Motor neuron (in vitro differentiated cells): ENCODE data around the gene CYP8B1. TPM values are rescaled to one million over a fixed set of nuclear protein-coding genes. Genes with fewer than 3 reads are reported as not detected.

Experiments used
- ATAC-seq, 8 experiments: fragments of 200-7000 bp; cut with Tn5 transposase; replicated peaks in 6 of 8; 2 replicates each; pipeline ENCODE4 v1.8.0; 2021; ENCODE audit warnings: mild to moderate bottlenecking in 8 of 8, moderate library complexity in 8 of 8
- H3K27ac ChIP-seq, 2 donors: fragments of 250-450 bp; sonication (Bioruptor Pico); 2 replicates each; pipeline ENCODE4 v1.9.0; 2021; ENCODE audit warnings: antibody characterized with exemption in 2 of 2, mild to moderate bottlenecking in 2 of 2, moderate library complexity in 1 of 2
- H3K4me1 ChIP-seq, 2 donors: fragments of 250-450 bp; sonication (Bioruptor Pico); replicated peaks in 1 of 2; 2 replicates each; pipeline ENCODE4 v1.6.1; 2021; ENCODE audit warnings: antibody characterized with exemption in 2 of 2, mild to moderate bottlenecking in 2 of 2, moderate library complexity in 1 of 2
- H3K4me3 ChIP-seq, 5 donors: fragments of 250-450 bp; sonication (Bioruptor Pico); 2 replicates each; pipeline ENCODE4 v1.9.0; 2021; ENCODE audit warnings: antibody characterized with exemption in 5 of 5, mild to moderate bottlenecking in 5 of 5, moderate library complexity in 4 of 5
- WGBS, 10 experiments: fragments of 450-650 bp; shearing (Covaris generic); methylation state at CpG; one replicate each; pipeline ENCODE4 v1.0.0; 2022; 5-methylcytosine and 5-hydroxymethylcytosine counted together
- in situ Hi-C, 9 experiments: fragments of 400-800 bp; cut with MboI; loops; one replicate each; pipeline ENCODE4 v1.15.0; 2021; ENCODE audit warnings: low sequenced_read_pairs in 9 of 9, low pct_unique_long_range_greater_than_20kb in 2 of 9; ENCODE audit not compliant: unreplicated experiment in 9 of 9
- total RNA-seq, 8 experiments: library from RNA; unstranded; fragments of 300-600 nt; gene quantifications; 2 replicates each; pipeline versions ENCODE4 v1.2.3 to v1.2.4, GENCODE V29; 2022

The CYP8B1 gene
- total RNA-seq, 8 experiments from 2014 or later: 0.05 to 0.81 (median 0.14) TPM; not detected in 1

GRCh38 chr3:42877881-42878280 is 2.2 kb upstream of the CYP8B1 start:
- in situ Hi-C loops: no loop called here
- peaks cover 0 to 2% of the 10 kb centered on the region in 2 donors for H3K4me1 ChIP-seq
- WGBS, 10 experiments: 21 to 88% (median 73%) methylated on average over 1 to 2 of the region's 2 CpGs; no CpG with 5 or more reads in 2 of the 10 experiments
- no peak overlapping the region for H3K27ac ChIP-seq
- ATAC-seq: no peak
- no peak overlapping the region for H3K4me3 ChIP-seq

DNA sequence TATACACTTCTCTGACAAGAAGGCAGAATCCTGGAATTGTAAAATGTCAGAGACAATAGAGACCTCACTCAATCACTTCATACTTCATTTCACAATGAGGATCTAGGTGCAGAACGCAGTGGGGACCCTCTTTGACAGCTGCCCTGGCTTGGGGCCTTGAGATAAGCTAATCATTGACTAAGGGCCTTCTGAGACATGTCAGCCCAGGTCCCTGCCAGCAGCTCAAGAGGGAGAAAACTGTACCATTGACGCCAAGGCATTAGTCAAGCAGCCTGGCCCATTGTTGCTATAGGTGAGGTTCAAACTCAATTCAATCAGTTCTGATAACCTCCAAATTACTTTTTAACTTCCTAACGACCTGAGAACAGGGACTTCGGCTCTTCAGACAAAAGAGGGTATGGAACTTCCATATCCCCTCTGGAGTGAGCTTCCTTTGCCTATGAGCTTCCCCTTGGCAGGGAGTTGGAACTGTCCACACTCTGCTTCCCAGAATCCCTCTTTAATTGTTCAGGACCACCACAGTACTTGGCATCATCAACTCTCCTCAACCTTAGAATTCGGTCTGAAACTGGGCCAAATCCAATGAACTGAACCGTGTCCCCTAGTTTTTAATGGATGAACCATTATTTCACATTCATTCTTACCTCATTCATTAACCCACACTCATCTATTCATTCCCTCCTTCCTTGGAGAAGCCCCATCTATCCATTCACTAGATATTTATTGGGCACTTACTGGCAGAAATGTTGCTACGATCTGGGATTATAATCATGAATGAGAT is 1.5 kb upstream of the CYP8B1 start:
- peaks cover 0 to 2% of the 10 kb centered on the region in 2 donors for H3K4me1 ChIP-seq
- H3K27ac ChIP-seq: no peak overlapping the region
- in situ Hi-C loops: no loop called here
- WGBS, 10 experiments: 26 to 100% (median 53%) methylated on average over 1 to 7 of the region's 7 CpGs
- H3K4me3 ChIP-seq: no peak overlapping the region
- no peak for ATAC-seq

GRCh38 chr3:42876401-42876800 is 722 bp upstream of the CYP8B1 start:
- Histone ChIP-seq H3K27ac (no peak overlapping the region), H3K4me3 (no peak overlapping the region), H3K4me1 (peaks cover 0 to under 1% of the 10 kb centered on the region in 2 donors)
- ATAC-seq: no peak
- WGBS, 10 experiments: 71% methylated on average over 1 of the region's 1 CpG; no CpG with 5 or more reads in 9 of the 10 experiments
- in situ Hi-C loops: no loop called here

DNA sequence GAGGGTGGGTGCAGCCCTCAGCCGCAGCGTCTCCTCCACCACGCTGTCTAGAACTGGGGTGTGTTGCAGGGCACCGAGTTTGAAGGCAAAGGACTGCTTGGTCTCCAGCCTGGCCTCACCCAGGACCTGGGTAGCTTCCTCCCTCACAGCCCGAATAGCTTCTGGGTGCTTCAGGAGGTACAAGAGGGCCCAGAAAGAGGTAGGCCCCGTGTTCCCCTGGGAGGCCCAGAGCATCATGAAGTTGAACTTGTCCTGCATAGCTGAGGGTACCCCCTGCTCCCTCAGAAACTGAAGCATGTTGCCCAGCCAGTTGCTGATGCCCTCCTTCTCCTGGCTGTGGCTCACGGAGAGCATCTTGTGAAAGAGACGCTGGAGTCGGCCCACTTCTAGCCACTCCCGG is 930 bp downstream of the CYP8B1 start:
- no peak for ATAC-seq

GRCh38 chr3:42873221-42873982 is 2.3 kb downstream of the CYP8B1 start:
- in situ Hi-C loops: no loop called here
- WGBS, 10 experiments: 36 to 100% (median 83%) methylated on average over 3 to 8 of the region's 9 CpGs
- no peak overlapping the region for H3K4me3 ChIP-seq
- no peaks in the 10 kb centered on the region for H3K4me1 ChIP-seq
- ATAC-seq: no peak
- H3K27ac ChIP-seq: no peak overlapping the region

More for the DNA sequence above, 930 bp downstream of the CYP8B1 start:
- H3K27ac ChIP-seq: no peak overlapping the region
- 20 to 100% (median 83%) methylated on average over 1 to 3 of the region's 10 CpGs; no CpG with 5 or more reads in 4 of the 10 experiments for WGBS, 10 experiments
- H3K4me3 ChIP-seq: no peak overlapping the region
- H3K4me1 ChIP-seq: no peaks in the 10 kb centered on the region
- in situ Hi-C loops: no loop called here

DNA sequence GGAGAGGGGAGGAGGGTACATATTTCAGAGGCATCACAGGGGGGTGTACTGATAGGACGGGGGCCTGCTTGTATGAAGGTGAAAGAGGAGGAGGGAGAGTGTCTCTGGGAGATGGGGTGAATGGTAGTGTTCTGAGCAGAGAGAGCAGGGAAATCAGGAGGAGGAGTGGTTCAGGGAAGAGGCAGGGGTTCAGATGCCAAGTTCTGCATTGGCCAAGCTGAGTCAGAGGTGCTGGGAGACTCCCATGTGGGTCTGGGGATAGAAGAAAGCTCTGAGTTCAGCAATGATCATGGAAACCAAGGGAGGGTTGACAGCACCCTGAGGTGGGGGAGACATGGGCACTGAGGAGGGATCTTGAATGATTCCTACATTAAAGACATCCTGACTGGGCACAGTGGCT is 3.0 kb downstream of the CYP8B1 start:
- no peak for ATAC-seq
- H3K27ac ChIP-seq: no peak overlapping the region
- H3K4me3 ChIP-seq: no peak overlapping the region
- WGBS, 10 experiments: 22 to 67% (median 65%) methylated on average over 1 of the region's 1 CpG; no CpG with 5 or more reads in 6 of the 10 experiments
- H3K4me1 ChIP-seq: no peaks in the 10 kb centered on the region
- in situ Hi-C loops: no loop called here

DNA sequence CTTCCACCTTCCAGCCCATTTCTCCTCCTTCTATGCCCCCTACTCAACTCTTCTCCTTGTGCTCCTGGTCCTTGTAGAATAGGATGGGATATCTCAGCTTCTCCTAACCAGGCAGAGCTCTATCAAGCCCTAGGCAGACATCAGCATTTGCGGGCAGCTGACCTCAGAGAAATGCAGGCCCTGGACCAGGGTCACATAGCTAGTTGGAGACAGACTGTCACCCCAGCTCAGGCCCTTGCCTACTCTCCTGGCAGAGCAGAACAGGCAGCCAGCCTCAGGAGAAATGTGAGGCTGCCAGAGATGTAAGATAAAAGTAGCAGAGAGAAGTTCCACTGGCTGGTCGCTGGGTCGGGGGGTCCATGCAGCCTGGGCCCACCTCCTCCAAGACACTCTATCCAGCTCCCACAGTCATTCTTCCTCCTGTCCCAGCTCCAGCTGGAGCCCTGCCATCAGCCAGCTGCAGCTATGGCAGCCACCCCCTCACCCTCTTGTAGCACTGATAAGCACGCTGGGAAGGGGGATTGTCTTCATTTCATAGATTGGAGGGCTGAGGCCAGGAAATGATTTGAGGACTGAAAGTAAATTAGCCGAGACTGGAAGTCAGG is 4.0 kb downstream of the CYP8B1 start:
- 10 to 89% (median 67%) methylated on average over 1 to 2 of the region's 5 CpGs; no CpG with 5 or more reads in 4 of the 10 experiments for WGBS, 10 experiments
- peak in 1 of 8 experiments; percentile 49 for ATAC-seq
- Histone ChIP-seq H3K4me3 (no peak overlapping the region), H3K27ac (no peak overlapping the region), H3K4me1 (no peaks in the 10 kb centered on the region)
- in situ Hi-C loops: no loop called here

DNA sequence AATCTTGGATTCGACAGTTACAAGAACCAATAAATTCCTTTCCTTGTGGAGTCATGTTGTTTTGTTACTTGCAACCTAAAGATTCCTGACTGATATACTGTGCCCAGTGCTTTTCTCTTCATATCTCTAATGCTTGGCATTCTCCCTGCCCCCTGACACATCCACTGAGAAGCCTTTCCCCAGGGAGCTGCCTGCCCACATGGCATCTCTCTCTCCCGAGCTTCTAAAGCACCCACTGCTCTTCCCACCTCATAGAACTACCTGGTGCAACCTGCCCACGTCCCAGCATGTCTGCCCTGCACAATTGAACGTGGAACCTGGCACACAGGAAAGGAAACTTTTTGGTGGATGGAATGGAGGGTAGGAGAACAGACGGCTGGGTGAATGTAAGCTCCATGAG is 6.8 kb downstream of the CYP8B1 start:
- no peak for ATAC-seq
- Histone ChIP-seq H3K27ac (no peak overlapping the region), H3K4me3 (no peak overlapping the region), H3K4me1 (no peaks in the 10 kb centered on the region)
- in situ Hi-C loops: no loop called here
- 20 to 50% (median 36%) methylated on average over 1 to 4 of the region's 5 CpGs; no CpG with 5 or more reads in 2 of the 10 experiments for WGBS, 10 experiments

GRCh38 chr3:42867138-42867537 is 8.5 kb downstream of the CYP8B1 start:
- no peak overlapping the region for H3K27ac ChIP-seq
- WGBS, 10 experiments: 33 to 100% (median 83%) methylated on average over 1 to 7 of the region's 7 CpGs
- in situ Hi-C loops: no loop called here
- no peak overlapping the region for H3K4me3 ChIP-seq
- no peak for ATAC-seq
- no peaks in the 10 kb centered on the region for H3K4me1 ChIP-seq

DNA sequence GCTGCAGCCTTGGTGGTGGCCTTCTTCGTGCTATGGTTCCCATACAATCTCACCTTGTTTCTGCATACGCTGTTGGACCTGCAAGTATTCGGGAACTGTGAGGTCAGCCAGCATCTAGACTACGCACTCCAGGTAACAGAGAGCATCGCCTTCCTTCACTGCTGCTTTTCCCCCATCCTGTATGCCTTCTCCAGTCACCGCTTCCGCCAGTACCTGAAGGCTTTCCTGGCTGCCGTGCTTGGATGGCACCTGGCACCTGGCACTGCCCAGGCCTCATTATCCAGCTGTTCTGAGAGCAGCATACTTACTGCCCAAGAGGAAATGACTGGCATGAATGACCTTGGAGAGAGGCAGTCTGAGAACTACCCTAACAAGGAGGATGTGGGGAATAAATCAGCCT is 10.4 kb downstream of the CYP8B1 start:
- WGBS, 10 experiments: 60 to 95% (median 82%) methylated on average over 2 to 7 of the region's 8 CpGs; no CpG with 5 or more reads in 4 of the 10 experiments
- no peak overlapping the region for H3K4me3 ChIP-seq
- H3K4me1 ChIP-seq: no peaks in the 10 kb centered on the region
- in situ Hi-C loops: no loop called here
- no peak for ATAC-seq
- H3K27ac ChIP-seq: no peak overlapping the region

GRCh38 chr3:42864321-42864950 is 11.2 kb downstream of the CYP8B1 start:
- no peaks in the 10 kb centered on the region for H3K4me1 ChIP-seq
- in situ Hi-C loops: no loop called here
- no peak overlapping the region for H3K27ac ChIP-seq
- WGBS, 10 experiments: 20 to 100% (median 87%) methylated on average over 1 to 10 of the region's 15 CpGs; no CpG with 5 or more reads in 2 of the 10 experiments
- ATAC-seq: no peak
- no peak overlapping the region for H3K4me3 ChIP-seq

- Histone ChIP-seq H3K4me3 (no peak overlapping the region), H3K4me1 (no peaks in the 10 kb centered on the region), H3K27ac (no peak overlapping the region)
- WGBS, 10 experiments: 6 to 96% (median 77%) methylated on average over 2 to 3 of the region's 3 CpGs; no CpG with 5 or more reads in 2 of the 10 experiments
- in situ Hi-C loops: no loop called here
- ATAC-seq: no peak
Observed at GRCh38 chr3:42856544-42856943, 19.1 kb downstream of the CYP8B1 start.
